Gastroesophageal sphincter (tissue), 3 donors: ENCODE measurements around the gene OR52R1.
A peak's percentile ranks its signal among the peaks of the same experiment; 100 is the strongest.

Experiments used
- EP300 ChIP-seq: sonication (generic); formaldehyde crosslinking; IDR thresholded peaks from one replicate; pipeline ENCODE4 v1.6.1; 2017; ENCODE audit warnings: antibody characterized with exemption, mild to moderate bottlenecking
- POLR2A ChIP-seq, 2 donors: fragments of 450-650 bp; IDR thresholded peaks; one replicate each; pipeline ENCODE4 v1.6.1; 2017; ENCODE audit warnings: antibody characterized with exemption in 2 of 2, mild to moderate bottlenecking in 2 of 2, moderate library complexity in 1 of 2
- POLR2AphosphoS5 ChIP-seq: sonication (generic); formaldehyde crosslinking; IDR thresholded peaks from one replicate; pipeline ENCODE4 v1.6.1; 2017; ENCODE audit warnings: antibody characterized with exemption
- TF ChIP-seq, protein P1 (sequence below), 4 experiments: fragments of 200-600 bp in 2 of 4; fragments of 450-650 bp in 2 of 4; sonication (generic) in 1 of 4; IDR thresholded peaks; one replicate each; pipeline ENCODE4 v1.5.1; 2017 to 2019; ENCODE audit warnings: antibody characterized with exemption in 4 of 4, mild to moderate bottlenecking in 2 of 4, moderate library complexity in 2 of 4

DNA sequence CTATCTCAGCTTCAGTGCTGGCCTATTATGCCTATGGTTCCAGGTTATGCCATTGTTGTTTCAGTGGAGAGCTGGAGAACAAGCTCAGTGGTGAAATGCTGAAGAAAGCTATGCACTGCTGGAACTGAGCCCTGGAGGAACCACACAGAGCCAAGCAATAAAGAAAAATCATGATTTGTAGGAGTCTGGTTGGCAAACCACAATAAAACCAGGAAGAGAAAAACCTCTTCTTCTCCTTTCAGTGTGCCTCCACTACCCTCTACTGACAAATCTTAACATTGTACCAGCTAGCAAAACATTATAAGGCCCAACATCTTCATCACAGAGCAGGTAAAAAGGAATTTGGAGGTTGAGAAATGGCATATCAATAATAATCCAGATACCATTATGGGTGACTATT lies 22.2 kb upstream of the OR52R1 start:
- TF ChIP-seq, protein P1, sequence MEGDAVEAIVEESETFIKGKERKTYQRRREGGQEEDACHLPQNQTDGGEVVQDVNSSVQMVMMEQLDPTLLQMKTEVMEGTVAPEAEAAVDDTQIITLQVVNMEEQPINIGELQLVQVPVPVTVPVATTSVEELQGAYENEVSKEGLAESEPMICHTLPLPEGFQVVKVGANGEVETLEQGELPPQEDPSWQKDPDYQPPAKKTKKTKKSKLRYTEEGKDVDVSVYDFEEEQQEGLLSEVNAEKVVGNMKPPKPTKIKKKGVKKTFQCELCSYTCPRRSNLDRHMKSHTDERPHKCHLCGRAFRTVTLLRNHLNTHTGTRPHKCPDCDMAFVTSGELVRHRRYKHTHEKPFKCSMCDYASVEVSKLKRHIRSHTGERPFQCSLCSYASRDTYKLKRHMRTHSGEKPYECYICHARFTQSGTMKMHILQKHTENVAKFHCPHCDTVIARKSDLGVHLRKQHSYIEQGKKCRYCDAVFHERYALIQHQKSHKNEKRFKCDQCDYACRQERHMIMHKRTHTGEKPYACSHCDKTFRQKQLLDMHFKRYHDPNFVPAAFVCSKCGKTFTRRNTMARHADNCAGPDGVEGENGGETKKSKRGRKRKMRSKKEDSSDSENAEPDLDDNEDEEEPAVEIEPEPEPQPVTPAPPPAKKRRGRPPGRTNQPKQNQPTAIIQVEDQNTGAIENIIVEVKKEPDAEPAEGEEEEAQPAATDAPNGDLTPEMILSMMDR (IDR thresholded peaks at IDR 0.05) = peak; percentile 12 to 62 (median 38)
- no peak for TF ChIP-seq EP300
- TF ChIP-seq POLR2AphosphoS5 = no peak
- TF ChIP-seq POLR2A (IDR thresholded peaks at IDR 0.05) = no peak
